Dendritic cell treated with granulocyte-macrophage colony-stimulating factor and Interleukin-4, amounts not matched to agents 40 ng/mL and 50 ng/mL, for 4 days (primary cell): ENCODE results near the gene GINS1.
"Not testable (repeated sequence)": the region's sequence is repeated elsewhere in the genome, so short reads cannot be mapped to it uniquely, and the experiment has no call there.

Experiments used
- H3K27ac Mint-ChIP-seq: one replicate; pipeline ENCODE4 v1.8.0; 2022; ENCODE audit warnings: mild to moderate bottlenecking, mixed read lengths
- H3K27me3 Mint-ChIP-seq: one replicate; pipeline ENCODE4 v1.8.0; 2022; ENCODE audit warnings: mild to moderate bottlenecking, mixed read lengths
- H3K36me3 Mint-ChIP-seq: one replicate; pipeline ENCODE4 v1.8.0; 2022; ENCODE audit warnings: low read depth, mixed read lengths
- H3K4me1 Mint-ChIP-seq: one replicate; pipeline ENCODE4 v1.8.0; 2022; ENCODE audit warnings: low read depth, mixed read lengths
- H3K4me3 Mint-ChIP-seq: one replicate; pipeline ENCODE4 v1.8.0; 2022; ENCODE audit warnings: mild to moderate bottlenecking, moderate library complexity, mixed read lengths
- H3K9me3 Mint-ChIP-seq: one replicate; pipeline ENCODE4 v1.8.0; 2022; ENCODE audit warnings: mixed read lengths
- intact Hi-C: fragments of 100-400 bp; cut with micrococcal nuclease; formaldehyde crosslinking; loops from one replicate; pipeline ENCODE4 v1.15.0; 2022

The GINS1 gene

GRCh38 chr20:25467441-25467840, 60.0 kb downstream of the GINS1 start:
- H3K9me3 Mint-ChIP-seq = no peaks in the 10 kb centered on the region
- no peaks in the 10 kb centered on the region for H3K36me3 Mint-ChIP-seq
- no peak overlapping the region for H3K4me3 Mint-ChIP-seq
- intact Hi-C loops = loop anchor here (10.0 kb wide), 1 partner anchor 153 kb away; no protein-coding TSS in a partner anchor
- peaks cover 3% of the 10 kb centered on the region for H3K27me3 Mint-ChIP-seq
- H3K27ac Mint-ChIP-seq = no peak overlapping the region
- H3K4me1 Mint-ChIP-seq = peaks cover 27% of the 10 kb centered on the region

GRCh38 chr20:25468126-25469075, 60.9 kb downstream of the GINS1 start:
- Mint-ChIP-seq H3K9me3 (no peaks in the 10 kb centered on the region), H3K27ac (peak overlapping the region; percentile 62), H3K36me3 (no peaks in the 10 kb centered on the region), H3K4me1 (peaks cover 17% of the 10 kb centered on the region), H3K27me3 (peaks cover 3% of the 10 kb centered on the region), H3K4me3 (no peak overlapping the region)
- intact Hi-C loops = loop anchor here (10.0 kb wide), 1 partner anchor 154 kb away; no protein-coding TSS in a partner anchor

GRCh38 chr20:25469558-25469957, 62.1 kb downstream of the GINS1 start:
- Mint-ChIP-seq H3K4me1 (peaks cover 10% of the 10 kb centered on the region), H3K4me3 (no peak overlapping the region), H3K27ac (no peak overlapping the region), H3K9me3 (no peaks in the 10 kb centered on the region), H3K27me3 (peaks cover 3% of the 10 kb centered on the region), H3K36me3 (no peaks in the 10 kb centered on the region)
- intact Hi-C loops = loop anchor here (10.0 kb wide), 1 partner anchor 155 kb away; no protein-coding TSS in a partner anchor

- H3K36me3 Mint-ChIP-seq = no peaks in the 10 kb centered on the region
- peaks cover 3% of the 10 kb centered on the region for H3K27me3 Mint-ChIP-seq
- H3K4me1 Mint-ChIP-seq = peaks cover 6% of the 10 kb centered on the region
- H3K27ac Mint-ChIP-seq = no peak overlapping the region
- no peak overlapping the region for H3K4me3 Mint-ChIP-seq
- no peaks in the 10 kb centered on the region for H3K9me3 Mint-ChIP-seq
- intact Hi-C loops = no loop called here
Measured at GRCh38 chr20:25470045-25470444, 62.6 kb downstream of the GINS1 start.

GRCh38 chr20:25471020-25471419, 63.5 kb downstream of the GINS1 start:
- Mint-ChIP-seq H3K36me3 (no peaks in the 10 kb centered on the region), H3K27me3 (peaks cover 3% of the 10 kb centered on the region), H3K27ac (no peak overlapping the region), H3K4me1 (no peaks in the 10 kb centered on the region), H3K9me3 (no peaks in the 10 kb centered on the region), H3K4me3 (no peak overlapping the region)
- intact Hi-C loops = no loop called here

GRCh38 chr20:25473297-25473696, 65.8 kb downstream of the GINS1 start:
- H3K9me3 Mint-ChIP-seq, H3K27ac Mint-ChIP-seq, H3K4me1 Mint-ChIP-seq, H3K4me3 Mint-ChIP-seq, intact Hi-C loops, H3K27me3 Mint-ChIP-seq, H3K36me3 Mint-ChIP-seq: not testable (repeated sequence)

GRCh38 chr20:25476106-25477013, 68.9 kb downstream of the GINS1 start:
- no peaks in the 10 kb centered on the region for H3K9me3 Mint-ChIP-seq
- no peak overlapping the region for H3K4me3 Mint-ChIP-seq
- no peaks in the 10 kb centered on the region for H3K27me3 Mint-ChIP-seq
- intact Hi-C loops = no loop called here
- no peaks in the 10 kb centered on the region for H3K4me1 Mint-ChIP-seq
- H3K36me3 Mint-ChIP-seq = no peaks in the 10 kb centered on the region
- H3K27ac Mint-ChIP-seq = peak overlapping the region; percentile 34

- intact Hi-C loops = no loop called here
- H3K36me3 Mint-ChIP-seq = no peaks in the 10 kb centered on the region
Measured at GRCh38 chr20:25477014-25477882, 69.8 kb downstream of the GINS1 start.

GRCh38 chr20:25478889-25479568, 71.6 kb downstream of the GINS1 start:
- H3K27ac Mint-ChIP-seq = no peak overlapping the region
- no peak overlapping the region for H3K4me3 Mint-ChIP-seq
- intact Hi-C loops = no loop called here
- peaks cover 10% of the 10 kb centered on the region for H3K4me1 Mint-ChIP-seq
- H3K27me3 Mint-ChIP-seq = peaks cover 4% of the 10 kb centered on the region
- no peaks in the 10 kb centered on the region for H3K9me3 Mint-ChIP-seq
- H3K36me3 Mint-ChIP-seq = no peaks in the 10 kb centered on the region

More at GRCh38 chr20:25477014-25477882, 69.8 kb downstream of the GINS1 start:
- peak overlapping the region; percentile 34 for H3K27ac Mint-ChIP-seq
- no peaks in the 10 kb centered on the region for H3K9me3 Mint-ChIP-seq
- no peaks in the 10 kb centered on the region for H3K4me1 Mint-ChIP-seq
- no peaks in the 10 kb centered on the region for H3K27me3 Mint-ChIP-seq
- H3K4me3 Mint-ChIP-seq = no peak overlapping the region

GRCh38 chr20:25479638-25480037, 72.2 kb downstream of the GINS1 start:
- no peaks in the 10 kb centered on the region for H3K36me3 Mint-ChIP-seq
- H3K9me3 Mint-ChIP-seq = no peaks in the 10 kb centered on the region
- intact Hi-C loops = no loop called here
- no peak overlapping the region for H3K4me3 Mint-ChIP-seq
- no peak overlapping the region for H3K27ac Mint-ChIP-seq
- H3K4me1 Mint-ChIP-seq = peaks cover 14% of the 10 kb centered on the region
- peaks cover 10% of the 10 kb centered on the region for H3K27me3 Mint-ChIP-seq

- intact Hi-C loops = no loop called here
- H3K27ac Mint-ChIP-seq = no peak overlapping the region
- H3K4me1 Mint-ChIP-seq = peaks cover 19% of the 10 kb centered on the region
- H3K36me3 Mint-ChIP-seq = no peaks in the 10 kb centered on the region
- H3K9me3 Mint-ChIP-seq = no peaks in the 10 kb centered on the region
- no peak overlapping the region for H3K4me3 Mint-ChIP-seq
- peaks cover 13% of the 10 kb centered on the region for H3K27me3 Mint-ChIP-seq
Measured at GRCh38 chr20:25480156-25480555, 72.7 kb downstream of the GINS1 start.

GRCh38 chr20:25480797-25481196, 73.3 kb downstream of the GINS1 start:
- no peaks in the 10 kb centered on the region for H3K36me3 Mint-ChIP-seq
- H3K4me3 Mint-ChIP-seq = no peak overlapping the region
- H3K4me1 Mint-ChIP-seq = peaks cover 19% of the 10 kb centered on the region
- H3K9me3 Mint-ChIP-seq = no peaks in the 10 kb centered on the region
- peaks cover 13% of the 10 kb centered on the region for H3K27me3 Mint-ChIP-seq
- no peak overlapping the region for H3K27ac Mint-ChIP-seq
- intact Hi-C loops = no loop called here
